Tibial artery (tissue), 4 donors: ENCODE measurements around the gene RGP1.
A peak's percentile ranks its signal among the peaks of the same experiment; 100 is the strongest.

Source experiments
- DNase-seq, 2 donors: peaks; one replicate each; pipeline ENCODE4 v3.0.0-alpha.2; 2019
- H3K27ac ChIP-seq, 2 donors: fragments of 200-600 bp; sonication (generic) in 1 of 2; 1 replicate in 1 of 2; 2 replicates in 1 of 2; pipeline ENCODE4 v1.5.1; 2018 to 2019; ENCODE audit warnings: mild to moderate bottlenecking in 1 of 2
- H3K27me3 ChIP-seq, 2 donors: fragments of 200-600 bp; sonication (generic) in 1 of 2; one replicate each; pipeline versions ENCODE4 v1.5.1 to v1.6.0; 2016 to 2019
- H3K36me3 ChIP-seq, 3 donors: fragments of 200-600 bp; sonication (generic) in 2 of 3; one replicate each; pipeline ENCODE4 v1.5.1; 2016 to 2019; ENCODE audit warnings: mild to moderate bottlenecking in 2 of 3
- H3K4me1 ChIP-seq, 4 donors: fragments of 200-600 bp; sonication (generic) in 2 of 4; 1 replicate in 3 of 4; 2 replicates in 1 of 4; pipeline ENCODE4 v1.5.1; 2016 to 2019
- H3K4me3 ChIP-seq, 2 donors: fragments of 200-600 bp; sonication (generic) in 1 of 2; 1 replicate in 1 of 2; 2 replicates in 1 of 2; pipeline ENCODE4 v1.5.1; 2018 to 2019; ENCODE audit warnings: mild to moderate bottlenecking in 2 of 2
- H3K9me3 ChIP-seq, 3 donors: fragments of 200-600 bp; sonication (generic) in 1 of 3; one replicate each; pipeline ENCODE4 v1.5.1; 2016 to 2019
- CTCF ChIP-seq, 2 experiments: fragments of 200-600 bp in 1 of 2; fragments of 450-650 bp in 1 of 2; IDR thresholded peaks; one replicate each; pipeline ENCODE4 v1.5.1; 2017 to 2019; ENCODE audit warnings: antibody characterized with exemption in 2 of 2, mild to moderate bottlenecking in 1 of 2, moderate library complexity in 1 of 2
- intact Hi-C: fragments of 100-400 bp; cut with DNase I; formaldehyde crosslinking; loops from one replicate; pipeline ENCODE4 v1.15.0; 2023; ENCODE audit warnings: low total_unique reads

Gene RGP1, protein sequence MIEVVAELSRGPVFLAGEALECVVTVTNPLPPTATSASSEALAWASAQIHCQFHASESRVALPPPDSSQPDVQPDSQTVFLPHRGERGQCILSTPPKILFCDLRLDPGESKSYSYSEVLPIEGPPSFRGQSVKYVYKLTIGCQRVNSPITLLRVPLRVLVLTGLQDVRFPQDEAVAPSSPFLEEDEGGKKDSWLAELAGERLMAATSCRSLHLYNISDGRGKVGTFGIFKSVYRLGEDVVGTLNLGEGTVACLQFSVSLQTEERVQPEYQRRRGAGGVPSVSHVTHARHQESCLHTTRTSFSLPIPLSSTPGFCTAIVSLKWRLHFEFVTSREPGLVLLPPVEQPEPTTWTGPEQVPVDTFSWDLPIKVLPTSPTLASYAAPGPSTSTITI

GRCh38 chr9:35748858-35749514 lies at the start of gene RGP1, which contains the start of gene GBA2:
Gene RGP1, plus strand, starts transcription at chr9:35749287. Its CDS starts 469 bp downstream, at chr9:35749756.
Gene GBA2, minus strand, starts transcription at chr9:35749228. Its CDS starts 524 bp downstream, at chr9:35748704.
- Histone ChIP-seq H3K27ac (peak within 1 kb of the TSS; percentile 79 to 91), H3K4me1 (peaks cover 0 to 56% (median 47%) of the 10 kb centered on the region in 4 donors), H3K9me3 (no peaks in the 10 kb centered on the region), H3K27me3 (no peaks in the 10 kb centered on the region), H3K36me3 (peaks cover 30 to 48% (median 38%) of the 10 kb centered on the region in 3 donors), H3K4me3 (peak within 1 kb of the TSS; percentile 62 to 91)
- peak; percentile 71 to 90 for DNase-seq
- intact Hi-C loops, result loop anchor here (10.0 kb wide), 1 partner anchor 66 kb away; the partner anchor contains the start of genes HINT2 and SPAG8
- no peak for TF ChIP-seq CTCF (IDR thresholded peaks at IDR 0.05)

DNA sequence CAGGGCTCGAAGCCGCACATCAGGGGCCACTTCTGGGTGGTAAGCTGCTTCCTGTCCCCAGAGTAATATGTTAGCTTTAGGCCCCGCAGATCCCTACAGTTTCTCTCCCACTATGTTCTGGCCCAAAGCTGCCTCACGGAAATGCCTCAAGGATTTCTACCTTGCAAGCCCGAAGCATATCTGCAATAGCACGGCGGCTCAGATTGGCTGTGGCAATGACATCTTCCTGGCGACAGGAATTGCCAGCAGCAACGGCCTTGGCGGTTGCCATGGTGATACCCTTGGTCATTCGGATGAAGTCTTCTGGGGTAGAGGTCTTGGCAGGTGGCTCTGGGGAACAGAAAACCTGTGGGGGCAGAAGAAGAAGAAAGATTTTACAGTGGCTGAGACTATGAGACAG lies 49.1 kb upstream of the RGP1 start:
- H3K27ac ChIP-seq, result peak overlapping the region; percentile 96 to 97
- H3K36me3 ChIP-seq, result peaks cover 81 to 86% (median 84%) of the 10 kb centered on the region in 3 donors

DNA sequence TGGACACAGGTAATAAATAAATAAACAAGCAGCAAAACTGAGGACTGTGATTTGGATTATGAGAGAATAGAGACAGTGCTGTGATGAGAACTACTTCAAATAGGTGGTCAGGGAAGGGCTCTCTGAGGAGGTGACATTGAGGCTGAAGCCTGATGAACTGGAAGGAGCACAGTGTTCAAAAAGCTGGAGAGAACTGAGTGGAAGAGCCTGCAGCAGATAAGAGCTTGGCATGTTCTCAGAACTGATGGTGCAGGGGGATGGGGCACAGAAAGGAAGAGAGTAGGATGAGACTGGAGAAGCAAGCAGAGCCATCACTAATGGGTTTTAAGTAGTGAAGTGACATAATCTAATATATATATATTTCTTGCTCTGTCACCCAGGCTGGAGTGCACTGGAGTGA lies 48.1 kb upstream of the RGP1 start:
- H3K4me1 ChIP-seq, result peaks cover 0 to 32% (median 26%) of the 10 kb centered on the region in 4 donors
- H3K27ac ChIP-seq, result peak overlapping the region; percentile 96 to 97
- no peak for DNase-seq
- no peak overlapping the region for H3K4me3 ChIP-seq
- no peaks in the 10 kb centered on the region for H3K27me3 ChIP-seq
- TF ChIP-seq CTCF (IDR thresholded peaks at IDR 0.05), result no peak
- no peaks in the 10 kb centered on the region for H3K9me3 ChIP-seq
- H3K36me3 ChIP-seq, result peaks cover 90 to 93% (median 93%) of the 10 kb centered on the region in 3 donors
- intact Hi-C loops, result no loop called here

More for the DNA sequence above, 49.1 kb upstream of the RGP1 start:
- DNase-seq, result no peak
- Histone ChIP-seq H3K4me3 (no peak overlapping the region), H3K4me1 (peaks cover 0 to 41% (median 32%) of the 10 kb centered on the region in 4 donors), H3K9me3 (no peaks in the 10 kb centered on the region), H3K27me3 (no peaks in the 10 kb centered on the region)
- no peak for TF ChIP-seq CTCF (IDR thresholded peaks at IDR 0.05)
- intact Hi-C loops, result no loop called here

DNA sequence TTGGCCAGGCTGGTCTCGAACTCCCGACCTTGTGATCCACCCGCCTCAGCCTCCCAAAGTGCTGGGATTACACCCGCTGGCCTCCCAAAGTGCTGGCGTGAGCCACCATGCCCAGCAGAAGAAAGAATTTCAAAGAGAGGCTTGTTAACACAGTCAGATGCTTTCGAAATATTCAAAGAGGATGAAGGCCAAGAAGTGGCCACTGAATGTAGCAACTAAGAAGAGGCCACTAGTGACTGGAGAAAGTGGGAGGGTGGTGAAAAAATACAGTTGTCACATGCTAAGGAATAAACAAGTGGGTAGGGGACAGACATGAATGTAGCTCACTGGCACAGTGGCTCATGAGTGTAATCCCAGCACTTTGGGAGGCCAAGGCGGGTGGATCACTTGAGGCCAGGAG lies 46.4 kb upstream of the RGP1 start:
- Histone ChIP-seq H3K4me1 (peaks cover 0 to 14% (median 9%) of the 10 kb centered on the region in 4 donors), H3K27ac (peak overlapping the region; percentile 96 to 97), H3K36me3 (peaks cover 100% of the 10 kb centered on the region in 3 donors), H3K27me3 (no peaks in the 10 kb centered on the region), H3K9me3 (no peaks in the 10 kb centered on the region), H3K4me3 (no peak overlapping the region)
- intact Hi-C loops, result no loop called here
- TF ChIP-seq CTCF (IDR thresholded peaks at IDR 0.05), result no peak
- no peak for DNase-seq

DNA sequence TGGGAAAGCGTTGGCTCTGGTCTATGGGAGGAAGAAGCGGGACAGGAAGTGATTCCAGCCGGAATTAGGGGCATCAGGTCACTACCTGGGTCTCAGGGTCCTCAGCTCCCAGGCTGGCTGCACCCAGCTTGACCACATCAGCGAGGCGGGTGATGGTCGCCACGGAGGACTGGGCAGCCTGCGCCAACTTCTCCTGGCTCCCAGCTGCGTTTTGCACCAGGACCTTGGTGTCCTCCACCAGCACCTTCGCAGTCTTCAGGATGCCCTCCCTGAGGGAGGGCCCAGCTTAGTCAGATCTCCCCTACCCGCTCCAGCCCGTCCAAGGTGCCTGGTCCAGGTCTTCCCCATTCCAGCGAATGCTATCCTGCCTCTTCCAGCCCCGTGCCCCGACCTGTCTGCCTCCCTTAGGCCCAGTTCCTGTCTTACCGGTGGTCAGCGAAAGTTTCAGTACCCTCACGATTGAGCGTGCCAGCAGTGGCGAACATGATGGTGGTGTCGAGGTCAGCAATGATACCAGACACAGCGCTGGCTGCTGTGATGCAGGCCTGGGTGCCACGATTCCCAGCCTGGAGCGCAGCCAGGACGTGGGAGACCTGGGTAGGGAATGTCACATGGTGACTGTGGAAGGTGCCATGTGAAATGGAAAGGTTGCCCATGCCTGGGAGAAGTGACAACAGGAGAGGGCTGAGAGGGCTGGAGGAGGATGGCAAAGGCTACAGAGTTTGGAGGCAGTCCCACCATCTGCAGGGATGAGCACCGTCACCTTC lies 45.0 kb upstream of the RGP1 start:
- TF ChIP-seq CTCF (IDR thresholded peaks at IDR 0.05), result no peak
- Histone ChIP-seq H3K4me1 (peaks cover 0 to 3% (median under 1%) of the 10 kb centered on the region in 4 donors), H3K4me3 (no peak overlapping the region), H3K36me3 (peaks cover 100% of the 10 kb centered on the region in 3 donors), H3K27ac (peak overlapping the region; percentile 96 to 97), H3K9me3 (no peaks in the 10 kb centered on the region), H3K27me3 (no peaks in the 10 kb centered on the region)
- DNase-seq, result no peak
- intact Hi-C loops, result no loop called here
